Upper lobe of left lung (tissue), 4 donors: ENCODE data around the gene RNF11.

Source experiments
- POLR2A ChIP-seq, 4 donors: fragments of 450-650 bp; IDR thresholded peaks; one replicate each; pipeline ENCODE4 v1.5.1; 2016 to 2017; ENCODE audit warnings: antibody characterized with exemption in 4 of 4, mild to moderate bottlenecking in 2 of 4
- TF ChIP-seq, protein P1 (sequence below), 6 experiments: fragments of 450-650 bp in 4 of 6; fragments of 200-600 bp in 2 of 6; sonication (generic) in 2 of 6; IDR thresholded peaks; one replicate each; pipeline ENCODE4 v1.5.1; 2016 to 2019; ENCODE audit warnings: antibody characterized with exemption in 6 of 6

DNA sequence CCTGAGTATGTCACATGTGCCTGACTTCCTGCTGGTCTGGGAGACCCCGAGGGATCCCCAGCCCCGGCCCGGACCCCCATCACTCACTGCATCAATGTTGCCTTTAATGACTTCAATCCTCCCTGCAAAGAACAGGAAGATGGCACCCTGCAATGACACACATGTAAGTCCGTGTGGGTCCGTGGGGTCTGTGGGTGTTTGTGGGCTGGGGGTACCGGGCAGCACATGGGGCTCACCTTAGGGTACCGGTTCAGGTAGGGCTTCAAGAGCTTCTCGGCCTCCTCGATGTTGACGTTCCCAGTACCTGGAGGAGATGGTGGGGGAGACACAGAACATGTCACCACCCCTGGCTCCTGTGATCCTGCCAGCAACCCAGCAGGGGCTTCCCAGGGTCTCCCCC is 66.2 kb downstream of the RNF11 start:
- TF ChIP-seq POLR2A (IDR thresholded peaks at IDR 0.05) = no peak
- TF ChIP-seq, protein P1, sequence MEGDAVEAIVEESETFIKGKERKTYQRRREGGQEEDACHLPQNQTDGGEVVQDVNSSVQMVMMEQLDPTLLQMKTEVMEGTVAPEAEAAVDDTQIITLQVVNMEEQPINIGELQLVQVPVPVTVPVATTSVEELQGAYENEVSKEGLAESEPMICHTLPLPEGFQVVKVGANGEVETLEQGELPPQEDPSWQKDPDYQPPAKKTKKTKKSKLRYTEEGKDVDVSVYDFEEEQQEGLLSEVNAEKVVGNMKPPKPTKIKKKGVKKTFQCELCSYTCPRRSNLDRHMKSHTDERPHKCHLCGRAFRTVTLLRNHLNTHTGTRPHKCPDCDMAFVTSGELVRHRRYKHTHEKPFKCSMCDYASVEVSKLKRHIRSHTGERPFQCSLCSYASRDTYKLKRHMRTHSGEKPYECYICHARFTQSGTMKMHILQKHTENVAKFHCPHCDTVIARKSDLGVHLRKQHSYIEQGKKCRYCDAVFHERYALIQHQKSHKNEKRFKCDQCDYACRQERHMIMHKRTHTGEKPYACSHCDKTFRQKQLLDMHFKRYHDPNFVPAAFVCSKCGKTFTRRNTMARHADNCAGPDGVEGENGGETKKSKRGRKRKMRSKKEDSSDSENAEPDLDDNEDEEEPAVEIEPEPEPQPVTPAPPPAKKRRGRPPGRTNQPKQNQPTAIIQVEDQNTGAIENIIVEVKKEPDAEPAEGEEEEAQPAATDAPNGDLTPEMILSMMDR (IDR thresholded peaks at IDR 0.05) = no peak
